IMR-90 (cell line): Measurements from ENCODE around the gene ADGRA3.

Experiments used
- CEBPB ChIP-seq: IDR thresholded peaks from 2 replicates; pipeline ENCODE4 v1.6.1; 2012; ENCODE audit warnings: low read depth, low read length, improper control_type of control experiment
- MAZ ChIP-seq: IDR thresholded peaks from 2 replicates; pipeline ENCODE4 v1.6.1; 2012; ENCODE audit warnings: low read depth, mild to moderate bottlenecking, low read length, improper control_type of control experiment, moderate library complexity, borderline replicate concordance
- POLR2A ChIP-seq: IDR thresholded peaks from 2 replicates; pipeline ENCODE4 v1.6.1; 2012; ENCODE audit warnings: mild to moderate bottlenecking, low read depth, low read length
- RAD21 ChIP-seq: IDR thresholded peaks from 2 replicates; pipeline ENCODE4 v1.6.1; 2012; ENCODE audit warnings: low read length, improper control_type of control experiment
- TF ChIP-seq, protein P1 (sequence below): conservative IDR thresholded peaks from 2 replicates; pipeline ENCODE4 v1.5.1; 2012; ENCODE audit warnings: mild to moderate bottlenecking, low read depth, low read length, improper control_type of control experiment

DNA sequence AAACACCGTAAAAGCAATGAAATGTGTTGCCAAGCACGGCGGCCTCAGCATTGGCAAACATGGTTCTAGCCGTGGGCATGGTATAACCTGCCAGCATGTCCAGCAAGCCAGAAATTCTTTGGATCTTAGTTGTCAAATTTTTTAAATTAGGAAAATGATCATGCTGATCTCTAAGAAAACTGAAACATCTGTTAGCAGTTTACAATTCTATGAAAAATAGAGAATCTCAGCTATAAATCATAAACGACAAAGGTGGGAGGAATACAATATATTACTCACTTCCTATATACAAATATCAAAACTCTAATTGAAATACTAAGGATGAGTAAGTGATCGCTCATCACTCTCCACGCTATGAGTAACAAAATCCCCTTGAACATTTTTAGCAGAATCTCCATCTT is 130.3 kb downstream of the ADGRA3 start:
- TF ChIP-seq, protein P1, sequence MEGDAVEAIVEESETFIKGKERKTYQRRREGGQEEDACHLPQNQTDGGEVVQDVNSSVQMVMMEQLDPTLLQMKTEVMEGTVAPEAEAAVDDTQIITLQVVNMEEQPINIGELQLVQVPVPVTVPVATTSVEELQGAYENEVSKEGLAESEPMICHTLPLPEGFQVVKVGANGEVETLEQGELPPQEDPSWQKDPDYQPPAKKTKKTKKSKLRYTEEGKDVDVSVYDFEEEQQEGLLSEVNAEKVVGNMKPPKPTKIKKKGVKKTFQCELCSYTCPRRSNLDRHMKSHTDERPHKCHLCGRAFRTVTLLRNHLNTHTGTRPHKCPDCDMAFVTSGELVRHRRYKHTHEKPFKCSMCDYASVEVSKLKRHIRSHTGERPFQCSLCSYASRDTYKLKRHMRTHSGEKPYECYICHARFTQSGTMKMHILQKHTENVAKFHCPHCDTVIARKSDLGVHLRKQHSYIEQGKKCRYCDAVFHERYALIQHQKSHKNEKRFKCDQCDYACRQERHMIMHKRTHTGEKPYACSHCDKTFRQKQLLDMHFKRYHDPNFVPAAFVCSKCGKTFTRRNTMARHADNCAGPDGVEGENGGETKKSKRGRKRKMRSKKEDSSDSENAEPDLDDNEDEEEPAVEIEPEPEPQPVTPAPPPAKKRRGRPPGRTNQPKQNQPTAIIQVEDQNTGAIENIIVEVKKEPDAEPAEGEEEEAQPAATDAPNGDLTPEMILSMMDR, result no peak
- no peak for TF ChIP-seq POLR2A
- TF ChIP-seq CEBPB, result no peak
- TF ChIP-seq RAD21, result no peak
- TF ChIP-seq MAZ, result no peak
